PC-3 (cell line): Measurements from ENCODE around the gene BTAF1. TPM values are rescaled to one million over a fixed set of nuclear protein-coding genes. Genes with fewer than 3 reads are reported as not detected.

Source experiments
- ATAC-seq: fragments of 200-7000 bp; cut with Tn5 transposase; 2 replicates; pipeline ENCODE4 v1.9.1; 2020; ENCODE audit warnings: mild to moderate bottlenecking, moderate library complexity
- BruUV-seq: library from RNA; stranded (reverse); fragments of 400-500 nt; replicated peaks from 2 replicates; lab custom pipeline; 2021; lab: Mats Ljungman, UMichigan
- CTCF ChIA-PET: fragments of 300-600 bp; sonication (Branson Sonifier 250); formaldehyde crosslinking; loops from one replicate; lab custom pipeline; 2022; ENCODE audit warnings: antibody characterized with exemption; lab: Charles Lee
- POLR2A ChIA-PET: fragments of 300-600 bp; sonication (Branson Sonifier 250); formaldehyde crosslinking; loops from one replicate; lab custom pipeline; 2022; ENCODE audit warnings: antibody characterized with exemption; ENCODE audit not compliant: unreplicated experiment; lab: Charles Lee
- DNase-seq: peaks from one replicate; pipeline ENCODE4 v3.0.0-alpha.2; 2015
- H2AFZ ChIP-seq: fragments of 300-600 bp; sonication (generic); 2 replicates; pipeline ENCODE4 v1.6.0; 2016; ENCODE audit warnings: antibody characterized with exemption, low read length
- H3F3A ChIP-seq: fragments of 300-600 bp; sonication (generic); one replicate; pipeline ENCODE4 v1.6.0; 2017; ENCODE audit warnings: antibody characterized with exemption, low read length, control low read depth, mild to moderate bottlenecking; ENCODE audit not compliant: unreplicated experiment
- H3K27ac ChIP-seq: fragments of 300-600 bp; sonication (generic); 2 replicates; pipeline ENCODE4 v1.5.1; 2016; ENCODE audit warnings: mild to moderate bottlenecking, low read length
- H3K27me3 ChIP-seq: fragments of 300-600 bp; sonication (generic); 2 replicates; pipeline ENCODE4 v1.6.1; 2016; ENCODE audit warnings: low read length, mixed read lengths
- H3K36me3 ChIP-seq: fragments of 300-600 bp; sonication (generic); 2 replicates; pipeline ENCODE4 v1.6.1; 2016; ENCODE audit warnings: low read depth, mixed run types, low read length, mixed read lengths
- H3K4me1 ChIP-seq: fragments of 300-600 bp; sonication (generic); 2 replicates; pipeline ENCODE4 v1.5.1; 2016; ENCODE audit warnings: low read length; ENCODE audit not compliant: insufficient read depth
- H3K4me2 ChIP-seq: fragments of 300-600 bp; sonication (generic); 2 replicates; pipeline ENCODE4 v1.6.0; 2016; ENCODE audit warnings: low read length
- H3K4me3 ChIP-seq: fragments of 300-600 bp; sonication (generic); 2 replicates; pipeline ENCODE4 v1.5.1; 2016; ENCODE audit warnings: mild to moderate bottlenecking, low read length, mixed read lengths
- H3K79me2 ChIP-seq: fragments of 300-600 bp; sonication (generic); 2 replicates; pipeline ENCODE4 v1.6.1; 2017; ENCODE audit warnings: low read length, mixed read lengths
- H3K9ac ChIP-seq: fragments of 300-600 bp; sonication (generic); 2 replicates; pipeline ENCODE4 v1.6.0; 2016; ENCODE audit warnings: mild to moderate bottlenecking, low read length
- H3K9me2 ChIP-seq: fragments of 300-600 bp; sonication (generic); replicated peaks from 2 replicates; pipeline ENCODE4 v1.6.1; 2016; ENCODE audit warnings: mixed run types, low read length, mixed read lengths
- H3K9me3 ChIP-seq: fragments of 300-600 bp; sonication (generic); 2 replicates; pipeline ENCODE4 v1.6.1; 2016; ENCODE audit warnings: low read length, mixed read lengths
- H4K20me1 ChIP-seq: fragments of 300-600 bp; sonication (generic); 2 replicates; pipeline ENCODE4 v1.6.1; 2016; ENCODE audit warnings: low read length, mixed read lengths
- CTCF ChIP-seq: fragments of 300-600 bp; sonication (generic); conservative IDR thresholded peaks from 2 replicates; pipeline ENCODE4 v1.5.1; 2017; ENCODE audit warnings: antibody characterized with exemption, low read depth, mild to moderate bottlenecking, low read length
- EZH2 ChIP-seq: fragments of 300-600 bp; sonication (generic); IDR thresholded peaks from one replicate; pipeline ENCODE4 v1.6.1; 2017; ENCODE audit warnings: antibody characterized with exemption, mild to moderate bottlenecking, low read length; ENCODE audit not compliant: unreplicated experiment
- EZH2phosphoT487 ChIP-seq: fragments of 300-600 bp; sonication (generic); IDR thresholded peaks from 2 replicates; pipeline ENCODE4 v1.6.1; 2018; ENCODE audit warnings: mild to moderate bottlenecking, antibody characterized with exemption, low read length, borderline replicate concordance
- intact Hi-C: fragments of 100-400 bp; cut with micrococcal nuclease; formaldehyde crosslinking; loops from 2 replicates; pipeline ENCODE4 v1.9.0; 2023
- total RNA-seq: library from RNA; depleted of rRNA; stranded (reverse); fragments of >200 nt; gene quantifications from 2 replicates; pipeline ENCODE4 v1.2.3, GENCODE V29; 2014

The BTAF1 gene
- total RNA-seq, 1 experiment from 2014 or later: 27.6 TPM

GRCh38 chr10:91992031-91992430, 68.5 kb downstream of the BTAF1 start:
- intact Hi-C loops: no loop called here
- CTCF ChIA-PET: no interaction called here

GRCh38 chr10:91996266-91996665, 72.7 kb downstream of the BTAF1 start:
- CTCF ChIA-PET: no interaction called here
- intact Hi-C loops: no loop called here

More at GRCh38 chr10:91992031-91992430, 68.5 kb downstream of the BTAF1 start:
- ATAC-seq (no peak), DNase-seq (no peak)
- no peaks in the 10 kb centered on the region for H3F3A ChIP-seq
- H3K9me3 ChIP-seq: no peaks in the 10 kb centered on the region
- H3K36me3 ChIP-seq: peaks cover 17% of the 10 kb centered on the region
- H3K27ac ChIP-seq: no peak overlapping the region
- POLR2A ChIA-PET: no interaction called here
- H2AFZ ChIP-seq: no peak overlapping the region
- H3K4me1 ChIP-seq: no peaks in the 10 kb centered on the region
- no peak overlapping the region for H3K9ac ChIP-seq
- H4K20me1 ChIP-seq: no peaks in the 10 kb centered on the region
- BruUV-seq: no TSS peak
- no peak overlapping the region for H3K4me3 ChIP-seq
- H3K4me2 ChIP-seq: no peak overlapping the region
- TF ChIP-seq CTCF: no peak
- no peak for TF ChIP-seq EZH2phosphoT487
- no peak for TF ChIP-seq EZH2
- no peaks in the 10 kb centered on the region for H3K27me3 ChIP-seq
- H3K79me2 ChIP-seq: no peaks in the 10 kb centered on the region
- H3K9me2 ChIP-seq: no peaks in the 10 kb centered on the region

More at GRCh38 chr10:91996266-91996665, 72.7 kb downstream of the BTAF1 start:
- POLR2A ChIA-PET: no interaction called here
- no TSS peak for BruUV-seq
- Histone ChIP-seq H3K9me2 (no peaks in the 10 kb centered on the region), H3K27me3 (no peaks in the 10 kb centered on the region), H2AFZ (no peak overlapping the region), H3K9me3 (no peaks in the 10 kb centered on the region), H3K36me3 (peaks cover 23% of the 10 kb centered on the region), H4K20me1 (no peaks in the 10 kb centered on the region), H3K79me2 (no peaks in the 10 kb centered on the region), H3K9ac (no peak overlapping the region), H3K4me2 (no peak overlapping the region), H3F3A (no peaks in the 10 kb centered on the region), H3K4me3 (no peak overlapping the region), H3K4me1 (no peaks in the 10 kb centered on the region), H3K27ac (no peak overlapping the region)
- no peak for TF ChIP-seq EZH2phosphoT487
- TF ChIP-seq CTCF: no peak
- TF ChIP-seq EZH2: no peak
- ATAC-seq: no peak
- no peak for DNase-seq
